K562 (cell line): ENCODE data around the gene AKT1S1. TPM values are rescaled to one million over a fixed set of nuclear protein-coding genes. Genes with fewer than 3 reads are reported as not detected.

Experiments used
- ETV6 ChIP-seq, 3 experiments: fragments of 150-350 bp in 1 of 3; sonication (generic) in 1 of 3; formaldehyde crosslinking in 1 of 3; IDR thresholded peaks; 2 replicates each; pipeline versions ENCODE4 v1.6.1 to v1.8.0; 2014 to 2022; ENCODE audit warnings: borderline replicate concordance in 2 of 3, low read depth in 2 of 3, antibody characterized with exemption in 1 of 3, low read length in 1 of 3, mild to moderate bottlenecking in 1 of 3, missing genetic modification reagents in 1 of 3
- FOS ChIP-seq: IDR thresholded peaks from 3 replicates; pipeline ENCODE4 v1.6.1; 2011; ENCODE audit not compliant: insufficient read length; ENCODE audit errors: extremely low read depth
- FOXA1 ChIP-seq: fragments of 450-650 bp; IDR thresholded peaks from 2 replicates; pipeline ENCODE4 v1.6.1; 2016; ENCODE audit warnings: mild to moderate bottlenecking, borderline replicate concordance
- FOXM1 ChIP-seq, 2 experiments: fragments of 450-650 bp in 1 of 2; sonication (generic) in 1 of 2; formaldehyde crosslinking in 1 of 2; IDR thresholded peaks; 2 replicates each; pipeline versions ENCODE4 v1.6.1 to v1.9.0; 2017 to 2022; ENCODE audit warnings: low read depth in 2 of 2, mild to moderate bottlenecking in 2 of 2, missing genetic modification reagents in 1 of 2, moderate library complexity in 1 of 2
- HMG20B ChIP-seq: fragments of 250-450 bp; sonication (Bioruptor Pico); IDR thresholded peaks from 2 replicates; pipeline ENCODE4 v1.5.0; 2021; ENCODE audit warnings: mild to moderate bottlenecking
- HMGN3 ChIP-seq: IDR thresholded peaks from 2 replicates; pipeline ENCODE4 v1.6.1; 2011; ENCODE audit warnings: borderline replicate concordance, low read depth, mild to moderate bottlenecking, mixed read lengths, low read length; ENCODE audit not compliant: insufficient read length; ENCODE audit errors: extremely low read depth
- MYC ChIP-seq, 2 experiments: fragments of 250-450 bp in 1 of 2; sonication (Bioruptor Pico) in 1 of 2; IDR thresholded peaks; 2 replicates each; pipeline versions ENCODE4 v1.5.1 to v1.6.1; 2012 to 2021; ENCODE audit warnings: low read depth in 2 of 2, borderline replicate concordance in 1 of 2, improper control_type of control experiment in 1 of 2, low read length in 1 of 2, mild to moderate bottlenecking in 1 of 2, moderate library complexity in 1 of 2
- POLR2A ChIP-seq: fragments of 450-650 bp; conservative IDR thresholded peaks from 2 replicates; pipeline ENCODE4 v1.6.1; 2016
- RBM34 ChIP-seq: fragments of 200-400 bp; formaldehyde crosslinking; IDR thresholded peaks from 2 replicates; pipeline ENCODE4 v1.6.1; 2018; ENCODE audit warnings: low read length, borderline replicate concordance; ENCODE audit not compliant: insufficient read depth
- ZNF184 ChIP-seq: sonication (generic); formaldehyde crosslinking; IDR thresholded peaks from 2 replicates; pipeline ENCODE4 v1.5.0; 2020; ENCODE audit warnings: missing genetic modification reagents
- ZNF224 ChIP-seq: sonication (generic); formaldehyde crosslinking; IDR thresholded peaks from 2 replicates; pipeline ENCODE4 v1.8.0; 2022; ENCODE audit warnings: mild to moderate bottlenecking, missing genetic modification reagents
- polyA plus RNA-seq, 8 experiments: library from polyadenylated mRNA; depleted of rRNA in 4 of 8; stranded (reverse) in 5 of 8; unstranded in 3 of 8; fragments of >200 nt; fragmentation: Nextera tagmentation in 2 of 8; fragmentation: Illumina TruSeq in 1 of 8; extraction: Ambion mirVana in 2 of 8; extraction: Trizol in 1 of 8; gene quantifications; 2 replicates each; pipeline versions ENCODE4 v1.2.1 to v1.2.3, GENCODE V29; 2011 to 2014; ENCODE audit warnings: inconsistent platforms in 1 of 8, missing spikeins in 1 of 8
- total RNA-seq, 7 experiments: library from RNA; depleted of rRNA in 6 of 7; stranded (reverse); fragments of >200 nt in 6 of 7; fragmentation: Illumina TruSeq in 2 of 7; extraction: Trizol in 2 of 7; gene quantifications; 2 replicates each; pipeline versions ENCODE4 v1.2.1 to v1.2.3, GENCODE V29; 2011 to 2021; ENCODE audit warnings: low replicate concordance in 1 of 7
- TF ChIP-seq, protein P1 (sequence below): fragments of 250-450 bp; sonication (Bioruptor Pico); IDR thresholded peaks from 2 replicates; pipeline ENCODE4 v1.8.0; 2022; ENCODE audit warnings: inconsistent platforms, mild to moderate bottlenecking, moderate library complexity, borderline replicate concordance
- TF ChIP-seq, protein P2 (sequence below), 2 experiments: fragments of 450-650 bp in 1 of 2; sonication (generic) in 1 of 2; formaldehyde crosslinking in 1 of 2; IDR thresholded peaks in 1 of 2; conservative IDR thresholded peaks in 1 of 2; 2 replicates each; pipeline versions ENCODE4 v1.6.1 to v1.8.1; 2016 to 2023; ENCODE audit warnings: mild to moderate bottlenecking in 2 of 2, moderate library complexity in 2 of 2, inconsistent platforms in 1 of 2, missing genetic modification reagents in 1 of 2
- TF ChIP-seq, protein P3 (sequence below), 2 experiments: IDR thresholded peaks; 2 replicates each; pipeline ENCODE4 v1.6.1; 2012; ENCODE audit warnings: improper control_type of control experiment in 2 of 2, low read depth in 2 of 2, low read length in 2 of 2, borderline replicate concordance in 1 of 2
- TF ChIP-seq, protein P4 (sequence below): sonication (generic); formaldehyde crosslinking; IDR thresholded peaks from 2 replicates; pipeline ENCODE4 v1.9.0; 2022; ENCODE audit warnings: mild to moderate bottlenecking, missing genetic modification reagents

Gene AKT1S1
- total and polyA plus RNA-seq, 9 of the 15 experiments (the other 6 are each of a cell fraction or from before 2014, with no cell fraction given) = 1.2 to 50.3 (median 17.1) TPM

DNA sequence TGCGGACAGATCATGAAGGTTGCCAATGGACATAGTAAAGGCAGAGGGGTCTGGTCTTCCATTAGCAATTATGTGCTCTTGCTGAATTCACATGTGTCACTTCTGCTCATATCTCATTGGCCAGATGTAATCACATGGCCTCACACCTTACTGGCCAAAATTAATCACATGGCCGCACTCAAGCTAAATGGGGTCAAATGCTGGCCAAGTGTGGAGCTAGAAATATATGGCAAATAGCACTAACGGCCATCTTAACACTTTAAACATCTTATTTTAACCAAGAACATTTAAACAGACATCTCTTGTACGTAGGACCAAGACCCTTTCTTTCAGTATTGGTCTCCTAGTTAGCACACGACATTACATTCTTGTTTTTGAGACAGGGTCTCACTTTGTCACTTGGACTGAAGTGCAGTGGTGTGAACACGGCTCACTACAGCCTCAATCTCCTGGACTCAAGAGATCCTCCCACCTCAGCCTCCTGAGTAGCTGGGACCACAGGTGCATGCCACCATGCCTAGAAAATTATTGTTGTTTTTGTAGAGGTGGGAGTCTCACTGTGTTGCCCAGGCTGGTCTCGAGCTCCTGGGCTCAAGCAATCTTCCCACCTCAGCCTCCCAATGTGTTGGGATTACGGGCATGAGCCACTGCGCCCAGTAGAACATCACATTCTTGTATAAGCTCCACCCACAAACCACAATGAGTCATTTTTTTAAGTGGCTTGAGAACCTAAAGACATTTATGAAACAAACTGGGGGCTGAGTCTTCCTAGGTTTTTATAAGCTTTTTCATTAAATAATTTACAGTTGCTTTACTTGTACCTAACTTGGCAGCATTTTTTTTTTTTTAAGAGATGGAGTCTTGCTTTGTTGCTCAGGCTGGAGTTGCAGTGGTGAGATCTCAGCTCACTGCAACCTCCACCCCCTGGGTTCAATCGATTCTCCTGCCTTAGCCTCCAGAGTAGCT, 29.1 kb downstream of the AKT1S1 start (continued):
- TF ChIP-seq RBM34 = no peak
- TF ChIP-seq MYC (IDR thresholded peaks at IDR 0.05; ENCODE audit: low read depth, low read length) = no peak
- TF ChIP-seq MYC (CRISPR knock-in tag; IDR thresholded peaks at IDR 0.05; ENCODE audit: borderline replicate concordance, low read depth) = no peak
- no peak for TF ChIP-seq ETV6 (IDR thresholded peaks at IDR 0.05; ENCODE audit: borderline replicate concordance in 1 of 2, low read depth in 2 of 2, low read length in 1 of 2)
- TF ChIP-seq ETV6 (CRISPR knock-in tag; IDR thresholded peaks at IDR 0.05; ENCODE audit: borderline replicate concordance) = no peak
- no peak for TF ChIP-seq FOXM1 (IDR thresholded peaks at IDR 0.05; ENCODE audit: low read depth)
- no peak for TF ChIP-seq FOXM1 (CRISPR knock-in tag; IDR thresholded peaks at IDR 0.05; ENCODE audit: low read depth)
- TF ChIP-seq, protein P1, sequence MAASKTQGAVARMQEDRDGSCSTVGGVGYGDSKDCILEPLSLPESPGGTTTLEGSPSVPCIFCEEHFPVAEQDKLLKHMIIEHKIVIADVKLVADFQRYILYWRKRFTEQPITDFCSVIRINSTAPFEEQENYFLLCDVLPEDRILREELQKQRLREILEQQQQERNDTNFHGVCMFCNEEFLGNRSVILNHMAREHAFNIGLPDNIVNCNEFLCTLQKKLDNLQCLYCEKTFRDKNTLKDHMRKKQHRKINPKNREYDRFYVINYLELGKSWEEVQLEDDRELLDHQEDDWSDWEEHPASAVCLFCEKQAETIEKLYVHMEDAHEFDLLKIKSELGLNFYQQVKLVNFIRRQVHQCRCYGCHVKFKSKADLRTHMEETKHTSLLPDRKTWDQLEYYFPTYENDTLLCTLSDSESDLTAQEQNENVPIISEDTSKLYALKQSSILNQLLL (CRISPR knock-in tag) = no peak
- no peak for TF ChIP-seq ZNF224 (CRISPR knock-in tag)
- TF ChIP-seq, protein P2, sequence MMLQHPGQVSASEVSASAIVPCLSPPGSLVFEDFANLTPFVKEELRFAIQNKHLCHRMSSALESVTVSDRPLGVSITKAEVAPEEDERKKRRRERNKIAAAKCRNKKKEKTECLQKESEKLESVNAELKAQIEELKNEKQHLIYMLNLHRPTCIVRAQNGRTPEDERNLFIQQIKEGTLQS (IDR thresholded peaks at IDR 0.05) = peak; percentile 91
- TF ChIP-seq, protein P2 (CRISPR knock-in tag; conservative IDR thresholded peaks at IDR 0.05) = no peak
- 0 out of 2 replicates have a peak, but pooled peaks have one; percentile 26 for TF ChIP-seq POLR2A
- TF ChIP-seq ZNF184 (CRISPR knock-in tag) = no peak
- peak; percentile 21 for TF ChIP-seq FOS
- no peak for TF ChIP-seq HMGN3
- TF ChIP-seq HMG20B = no peak
- TF ChIP-seq, protein P3, sequence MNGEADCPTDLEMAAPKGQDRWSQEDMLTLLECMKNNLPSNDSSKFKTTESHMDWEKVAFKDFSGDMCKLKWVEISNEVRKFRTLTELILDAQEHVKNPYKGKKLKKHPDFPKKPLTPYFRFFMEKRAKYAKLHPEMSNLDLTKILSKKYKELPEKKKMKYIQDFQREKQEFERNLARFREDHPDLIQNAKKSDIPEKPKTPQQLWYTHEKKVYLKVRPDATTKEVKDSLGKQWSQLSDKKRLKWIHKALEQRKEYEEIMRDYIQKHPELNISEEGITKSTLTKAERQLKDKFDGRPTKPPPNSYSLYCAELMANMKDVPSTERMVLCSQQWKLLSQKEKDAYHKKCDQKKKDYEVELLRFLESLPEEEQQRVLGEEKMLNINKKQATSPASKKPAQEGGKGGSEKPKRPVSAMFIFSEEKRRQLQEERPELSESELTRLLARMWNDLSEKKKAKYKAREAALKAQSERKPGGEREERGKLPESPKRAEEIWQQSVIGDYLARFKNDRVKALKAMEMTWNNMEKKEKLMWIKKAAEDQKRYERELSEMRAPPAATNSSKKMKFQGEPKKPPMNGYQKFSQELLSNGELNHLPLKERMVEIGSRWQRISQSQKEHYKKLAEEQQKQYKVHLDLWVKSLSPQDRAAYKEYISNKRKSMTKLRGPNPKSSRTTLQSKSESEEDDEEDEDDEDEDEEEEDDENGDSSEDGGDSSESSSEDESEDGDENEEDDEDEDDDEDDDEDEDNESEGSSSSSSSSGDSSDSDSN (IDR thresholded peaks at IDR 0.05; ENCODE audit: borderline replicate concordance in 1 of 2, low read depth in 2 of 2, low read length in 2 of 2) = no peak
- TF ChIP-seq, protein P4, sequence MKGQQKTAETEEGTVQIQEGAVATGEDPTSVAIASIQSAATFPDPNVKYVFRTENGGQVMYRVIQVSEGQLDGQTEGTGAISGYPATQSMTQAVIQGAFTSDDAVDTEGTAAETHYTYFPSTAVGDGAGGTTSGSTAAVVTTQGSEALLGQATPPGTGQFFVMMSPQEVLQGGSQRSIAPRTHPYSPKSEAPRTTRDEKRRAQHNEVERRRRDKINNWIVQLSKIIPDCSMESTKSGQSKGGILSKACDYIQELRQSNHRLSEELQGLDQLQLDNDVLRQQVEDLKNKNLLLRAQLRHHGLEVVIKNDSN = peak; percentile 96
- no peak for TF ChIP-seq FOXA1
